GDM1 (cell line): ENCODE measurements around the gene HTR3B.
"Not testable (repeated sequence)": the region's sequence is repeated elsewhere in the genome, so short reads cannot be mapped to it uniquely, and the experiment has no call there.

Source experiments
- DNase-seq: peaks from one replicate; lab custom pipeline; 2025; lab: John Stamatoyannopoulos, UW

The HTR3B gene

GRCh38 chr11:113884361-113884836, 20.2 kb upstream of the HTR3B start:
- no peak for DNase-seq

- DNase-seq = no peak
Observed at GRCh38 chr11:113885897-113886296, 18.7 kb upstream of the HTR3B start.

- no peak for DNase-seq
Observed at GRCh38 chr11:113888848-113889247, 15.7 kb upstream of the HTR3B start.

GRCh38 chr11:113894421-113894996, 10.1 kb upstream of the HTR3B start:
- no peak for DNase-seq

GRCh38 chr11:113895367-113896155, 9.0 kb upstream of the HTR3B start:
- no peak for DNase-seq

GRCh38 chr11:113896156-113896879, 8.3 kb upstream of the HTR3B start:
- no peak for DNase-seq

GRCh38 chr11:113901141-113901540, 3.5 kb upstream of the HTR3B start:
- no peak for DNase-seq

- no peak for DNase-seq
Observed at GRCh38 chr11:113906038-113906437, 1.4 kb downstream of the HTR3B start.

- no peak for DNase-seq
Observed at GRCh38 chr11:113906516-113906915, 1.9 kb downstream of the HTR3B start.

GRCh38 chr11:113907152-113907551, 2.6 kb downstream of the HTR3B start:
- no peak for DNase-seq

- DNase-seq = no peak
Observed at GRCh38 chr11:113907681-113908080, 3.1 kb downstream of the HTR3B start.

GRCh38 chr11:113908098-113908497, 3.5 kb downstream of the HTR3B start:
- no peak for DNase-seq

GRCh38 chr11:113911491-113911890, 6.9 kb downstream of the HTR3B start:
- DNase-seq = not testable (repeated sequence)

GRCh38 chr11:113923572-113923971, 19.0 kb downstream of the HTR3B start:
- DNase-seq = no peak

- DNase-seq = no peak
Observed at GRCh38 chr11:113926273-113927197, 21.9 kb downstream of the HTR3B start.

GRCh38 chr11:113928311-113928710, 23.7 kb downstream of the HTR3B start:
- no peak for DNase-seq

- DNase-seq = no peak
Observed at GRCh38 chr11:113932788-113933187, 28.2 kb downstream of the HTR3B start.

GRCh38 chr11:113934193-113934592, 29.6 kb downstream of the HTR3B start:
- DNase-seq = not testable (repeated sequence)

- DNase-seq = no peak
Observed at GRCh38 chr11:113934761-113935160, 30.2 kb downstream of the HTR3B start.

GRCh38 chr11:113935858-113936257, 31.3 kb downstream of the HTR3B start:
- no peak for DNase-seq

GRCh38 chr11:113937918-113938317, 33.3 kb downstream of the HTR3B start:
- DNase-seq = no peak

GRCh38 chr11:113942256-113942655, 37.7 kb downstream of the HTR3B start:
- DNase-seq = no peak
